AG04449 (cell line): Measurements from ENCODE around the gene SLC43A3.

ENCODE experiments used
- CTCF ChIA-PET: fragments of 350-600 bp; formaldehyde crosslinking; extraction: SDS; loops from one replicate; lab custom pipeline; 2021; ENCODE audit warnings: antibody characterized with exemption; lab: Yijun Ruan, JAX
- POLR2A ChIA-PET: fragments of 400-600, 350-600 bp; formaldehyde crosslinking; extraction: SDS; loops from one replicate; lab custom pipeline; 2020; ENCODE audit warnings: antibody characterized with exemption, inconsistent platforms; lab: Yijun Ruan, JAX
- DNase-seq: peaks from one replicate; pipeline ENCODE4 v3.0.0-alpha.2; 2010; ENCODE audit warnings: low read depth, low spot score
- H3K4me3 ChIP-seq: 2 replicates; pipeline ENCODE4 v1.5.1; 2011; ENCODE audit warnings: low read depth, mild to moderate bottlenecking, control low read depth, low read length
- CTCF ChIP-seq: IDR thresholded peaks from one replicate; pipeline ENCODE4 v1.5.1; 2011; ENCODE audit warnings: mild to moderate bottlenecking, moderate library complexity, low read length, control low read depth, inconsistent platforms; ENCODE audit not compliant: insufficient read depth; ENCODE audit errors: missing control alignments

SLC43A3 gene

GRCh38 chr11:57409321-57410100 lies 17.4 kb downstream of the SLC43A3 start:
- POLR2A ChIA-PET = no interaction called here
- no peak for TF ChIP-seq CTCF

GRCh38 chr11:57408771-57409170 lies 18.1 kb downstream of the SLC43A3 start:
- ChIA-PET CTCF (interaction anchor here (0.9 to 1.6 kb wide), 2 partner anchors 12 to 49 kb away, joined by 3 read pairs; no protein-coding TSS in a partner anchor), POLR2A (no interaction called here)
- H3K4me3 ChIP-seq = no peak overlapping the region
- no peak for TF ChIP-seq CTCF
- no peak for DNase-seq

More at GRCh38 chr11:57409321-57410100, 17.4 kb downstream of the SLC43A3 start:
- H3K4me3 ChIP-seq = no peak overlapping the region
- DNase-seq = no peak
- CTCF ChIA-PET = interaction anchor here (1.6 kb wide), 1 partner anchor 48 kb away, joined by 3 read pairs; no protein-coding TSS in a partner anchor

- no peak for DNase-seq
These were observed 18.9 kb downstream of the SLC43A3 start for GRCh38 chr11:57407941-57408475.

DNA sequence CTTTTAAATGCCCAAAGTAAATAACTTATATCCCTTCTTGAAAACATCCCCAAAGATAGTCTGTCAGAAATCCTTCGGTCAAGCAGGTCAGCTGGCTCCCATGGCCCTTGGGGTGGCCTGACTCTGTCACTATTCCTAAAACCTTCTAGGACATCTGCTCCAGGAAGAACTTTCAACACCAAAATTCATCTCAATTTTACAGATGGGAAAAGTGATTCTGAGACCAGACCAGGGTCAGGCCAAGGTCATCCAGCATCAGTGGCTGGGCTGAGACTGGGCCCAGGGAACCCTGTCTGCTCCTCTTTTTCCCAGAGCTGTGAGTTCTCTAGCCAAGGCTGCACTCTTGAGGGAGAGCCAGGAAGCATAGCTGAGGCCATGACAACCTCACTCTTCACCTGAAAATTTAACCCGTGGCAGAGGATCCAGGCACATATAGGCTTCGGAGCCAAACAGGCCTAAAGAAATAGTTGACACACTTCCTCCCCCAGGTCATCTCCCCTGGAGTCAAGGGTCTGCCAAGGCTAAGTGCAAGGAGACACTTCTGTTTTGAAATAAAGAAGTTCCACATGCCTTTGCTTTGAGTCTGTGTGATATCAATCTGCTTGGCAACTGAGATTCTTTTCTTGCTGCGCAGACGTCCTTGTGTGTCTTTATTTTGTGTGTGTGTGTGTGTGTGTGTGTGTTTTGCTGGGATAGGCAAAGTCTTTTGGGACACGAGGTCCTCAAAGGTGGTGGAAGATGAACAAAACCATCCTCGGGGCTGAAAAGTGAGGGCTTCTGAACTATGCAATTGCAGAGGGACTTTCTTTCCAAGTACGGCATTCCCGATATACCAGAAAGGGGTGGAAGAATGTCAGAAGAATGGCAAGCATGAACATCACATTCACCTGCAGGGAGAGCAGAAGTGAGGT lies 19.7 kb downstream of the SLC43A3 start:
- no peak for TF ChIP-seq CTCF
- H3K4me3 ChIP-seq = no peak overlapping the region
- CTCF ChIA-PET = no interaction called here
- no peak for DNase-seq
- POLR2A ChIA-PET = no interaction called here

More at GRCh38 chr11:57407941-57408475, 18.9 kb downstream of the SLC43A3 start:
- ChIA-PET CTCF (interaction anchor here (0.9 kb wide), 1 partner anchor 11 kb away, joined by 3 read pairs; no protein-coding TSS in a partner anchor), POLR2A (no interaction called here)
- H3K4me3 ChIP-seq = no peak overlapping the region
- no peak for TF ChIP-seq CTCF

DNA sequence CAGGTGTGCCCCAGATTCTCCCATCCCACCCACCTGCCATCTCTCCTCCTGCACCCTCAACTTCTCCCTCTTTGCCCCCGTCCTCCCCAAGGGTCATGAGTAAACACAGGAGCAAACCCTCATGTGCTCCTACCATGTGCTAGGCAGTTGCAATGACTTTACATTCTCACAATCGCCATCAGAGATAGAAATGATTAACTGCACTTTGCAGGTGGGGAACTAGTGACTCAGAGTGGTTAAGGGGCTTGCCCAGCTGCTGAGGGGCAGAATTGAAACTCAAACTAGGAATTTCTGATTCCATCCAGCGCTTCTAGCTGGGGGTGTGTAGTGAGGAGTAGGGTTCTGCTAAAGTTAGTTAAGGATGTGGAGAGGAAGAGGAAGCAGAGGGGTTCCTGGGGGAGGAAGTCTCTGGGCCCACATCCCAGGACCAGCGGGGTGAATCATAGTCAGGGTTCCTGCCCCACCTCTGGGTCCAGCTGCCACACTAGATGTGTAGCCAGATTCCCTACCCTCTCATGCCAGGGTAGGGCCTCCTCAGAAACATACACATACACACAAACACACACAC lies 20.5 kb downstream of the SLC43A3 start:
- no peak for TF ChIP-seq CTCF
- no peak overlapping the region for H3K4me3 ChIP-seq
- DNase-seq = no peak
- ChIA-PET POLR2A (no interaction called here), CTCF (interaction anchor here (0.9 to 1.3 kb wide), 2 partner anchors 53 to 55 kb away, joined by 3 read pairs; no protein-coding TSS in a partner anchor)
